ENCODE data around the gene RNF39.

GRCh38 chr6:30102414-30102969, 26.9 kb upstream of the RNF39 start:
- no peak for TF ChIP-seq CTCF (IDR thresholded peaks at IDR 0.05; ENCODE audit: poor library complexity, severe bottlenecking)
- no peak for TF ChIP-seq EP300 (conservative IDR thresholded peaks at IDR 0.05; ENCODE audit: poor library complexity, severe bottlenecking)
- no peak for TF ChIP-seq EZH2 (IDR thresholded peaks at IDR 0.05; ENCODE audit: borderline replicate concordance, insufficient read depth, low read length, poor library complexity, severe bottlenecking)
- TF ChIP-seq TAF1 (IDR thresholded peaks at IDR 0.05; ENCODE audit: low read depth), result no peak
